Ishikawa (cell line): ENCODE results near the gene MCAT.

Source experiments
- CEBPB ChIP-seq: IDR thresholded peaks from 2 replicates; pipeline ENCODE4 v1.6.1; 2012
- CREB1 ChIP-seq: IDR thresholded peaks from 2 replicates; pipeline ENCODE4 v1.6.1; 2012; ENCODE audit warnings: low read depth
- EGR1 ChIP-seq: IDR thresholded peaks from 2 replicates; pipeline ENCODE4 v1.6.1; 2012
- EP300 ChIP-seq: IDR thresholded peaks from 2 replicates; pipeline ENCODE4 v1.6.1; 2012; ENCODE audit warnings: borderline replicate concordance
- FOXM1 ChIP-seq: IDR thresholded peaks from 2 replicates; pipeline ENCODE4 v1.6.1; 2012; ENCODE audit warnings: low read depth, borderline replicate concordance
- RAD21 ChIP-seq: IDR thresholded peaks from 2 replicates; pipeline ENCODE4 v1.6.1; 2012; ENCODE audit warnings: low read depth
- TAF1 ChIP-seq: IDR thresholded peaks from 2 replicates; pipeline ENCODE4 v1.6.1; 2012; ENCODE audit warnings: low read depth, mild to moderate bottlenecking
- YY1 ChIP-seq: IDR thresholded peaks from 2 replicates; pipeline ENCODE4 v1.6.1; 2012; ENCODE audit warnings: low read depth
- ZBTB7A ChIP-seq: IDR thresholded peaks from 2 replicates; pipeline ENCODE4 v1.6.1; 2012; ENCODE audit warnings: low read depth
- TF ChIP-seq, protein P1 (sequence below): IDR thresholded peaks from 2 replicates; pipeline ENCODE4 v1.6.1; 2012
- TF ChIP-seq, protein P2 (sequence below): IDR thresholded peaks from 2 replicates; pipeline ENCODE4 v1.6.1; 2012; ENCODE audit warnings: low read depth, mild to moderate bottlenecking

DNA sequence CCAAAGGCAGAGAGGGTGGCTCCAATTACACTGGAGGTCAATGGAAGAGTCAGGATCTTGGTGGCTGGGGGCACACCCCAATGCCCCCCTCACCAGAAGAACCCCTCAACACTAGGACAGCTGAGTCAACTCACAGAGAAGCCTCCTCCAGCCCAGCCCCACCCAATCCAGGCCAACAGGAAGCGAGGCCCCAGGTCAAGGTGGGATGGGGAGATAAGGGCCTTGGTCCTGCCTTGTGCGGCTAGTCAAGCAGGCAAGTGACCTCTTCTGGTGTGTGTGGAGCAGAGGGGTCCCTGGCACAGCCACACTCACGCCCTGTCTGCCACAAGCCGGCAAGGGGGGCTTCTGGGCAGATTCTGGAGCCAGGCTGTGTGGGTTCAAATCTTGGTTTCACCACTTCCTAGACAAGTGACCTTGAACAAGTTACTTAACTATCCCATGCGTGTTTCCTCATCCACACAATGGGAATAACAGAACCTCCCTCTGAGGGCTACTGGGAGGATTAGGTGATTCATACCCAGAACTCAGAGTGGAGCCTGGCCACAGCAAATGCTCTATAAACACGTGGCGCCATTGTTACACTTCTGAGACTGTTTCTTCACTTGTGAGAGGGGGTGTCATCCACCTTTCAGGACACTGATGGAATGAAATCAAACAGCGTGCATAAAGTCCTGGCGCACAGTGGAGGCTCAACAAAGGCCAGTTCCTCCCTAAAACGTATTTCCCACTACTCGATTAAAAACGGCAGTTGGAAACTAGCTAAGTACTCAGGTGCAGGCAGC, 40.5 kb upstream of the MCAT start:
- TF ChIP-seq, protein P1, sequence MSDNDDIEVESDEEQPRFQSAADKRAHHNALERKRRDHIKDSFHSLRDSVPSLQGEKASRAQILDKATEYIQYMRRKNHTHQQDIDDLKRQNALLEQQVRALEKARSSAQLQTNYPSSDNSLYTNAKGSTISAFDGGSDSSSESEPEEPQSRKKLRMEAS = no peak
- TF ChIP-seq CEBPB = no peak
- TF ChIP-seq YY1 = no peak
- TF ChIP-seq EP300 = no peak
- TF ChIP-seq TAF1 = no peak
- no peak for TF ChIP-seq EGR1
- TF ChIP-seq RAD21 = no peak
- no peak for TF ChIP-seq CREB1
- no peak for TF ChIP-seq FOXM1
- TF ChIP-seq, protein P2, sequence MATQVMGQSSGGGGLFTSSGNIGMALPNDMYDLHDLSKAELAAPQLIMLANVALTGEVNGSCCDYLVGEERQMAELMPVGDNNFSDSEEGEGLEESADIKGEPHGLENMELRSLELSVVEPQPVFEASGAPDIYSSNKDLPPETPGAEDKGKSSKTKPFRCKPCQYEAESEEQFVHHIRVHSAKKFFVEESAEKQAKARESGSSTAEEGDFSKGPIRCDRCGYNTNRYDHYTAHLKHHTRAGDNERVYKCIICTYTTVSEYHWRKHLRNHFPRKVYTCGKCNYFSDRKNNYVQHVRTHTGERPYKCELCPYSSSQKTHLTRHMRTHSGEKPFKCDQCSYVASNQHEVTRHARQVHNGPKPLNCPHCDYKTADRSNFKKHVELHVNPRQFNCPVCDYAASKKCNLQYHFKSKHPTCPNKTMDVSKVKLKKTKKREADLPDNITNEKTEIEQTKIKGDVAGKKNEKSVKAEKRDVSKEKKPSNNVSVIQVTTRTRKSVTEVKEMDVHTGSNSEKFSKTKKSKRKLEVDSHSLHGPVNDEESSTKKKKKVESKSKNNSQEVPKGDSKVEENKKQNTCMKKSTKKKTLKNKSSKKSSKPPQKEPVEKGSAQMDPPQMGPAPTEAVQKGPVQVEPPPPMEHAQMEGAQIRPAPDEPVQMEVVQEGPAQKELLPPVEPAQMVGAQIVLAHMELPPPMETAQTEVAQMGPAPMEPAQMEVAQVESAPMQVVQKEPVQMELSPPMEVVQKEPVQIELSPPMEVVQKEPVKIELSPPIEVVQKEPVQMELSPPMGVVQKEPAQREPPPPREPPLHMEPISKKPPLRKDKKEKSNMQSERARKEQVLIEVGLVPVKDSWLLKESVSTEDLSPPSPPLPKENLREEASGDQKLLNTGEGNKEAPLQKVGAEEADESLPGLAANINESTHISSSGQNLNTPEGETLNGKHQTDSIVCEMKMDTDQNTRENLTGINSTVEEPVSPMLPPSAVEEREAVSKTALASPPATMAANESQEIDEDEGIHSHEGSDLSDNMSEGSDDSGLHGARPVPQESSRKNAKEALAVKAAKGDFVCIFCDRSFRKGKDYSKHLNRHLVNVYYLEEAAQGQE = no peak
- TF ChIP-seq ZBTB7A = no peak
